ENCODE data around the gene MIER2.

DNA sequence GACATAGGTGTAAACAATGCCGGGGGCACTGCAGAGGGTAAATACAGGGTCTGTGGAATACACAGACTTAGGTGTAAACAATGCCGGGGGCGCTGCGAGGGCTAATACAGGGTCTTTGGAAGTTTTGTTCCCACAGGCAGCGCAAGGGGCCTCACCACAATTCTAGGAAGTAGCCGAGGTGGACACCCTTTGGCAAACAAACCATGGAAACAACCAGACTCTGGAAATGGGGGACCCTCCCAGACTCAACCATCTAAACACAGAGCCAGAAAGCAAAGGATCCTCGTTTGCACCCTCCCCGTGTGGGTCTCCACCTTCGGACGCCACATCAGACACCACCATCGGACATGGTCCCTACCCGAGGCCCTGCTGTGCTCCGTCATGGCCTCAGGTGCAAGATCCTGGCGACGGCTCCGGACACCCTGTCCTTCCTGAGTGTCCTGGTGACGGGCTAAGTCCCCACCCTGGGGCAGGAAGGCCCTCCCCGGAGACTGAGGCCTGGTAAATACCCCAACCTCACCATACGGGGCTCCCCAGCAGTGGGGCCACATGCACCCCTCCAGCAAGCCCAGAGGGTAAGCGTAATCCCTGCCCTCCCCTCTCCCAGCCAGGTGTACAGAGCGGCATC, 36.7 kb downstream of the MIER2 start:
- TF ChIP-seq EZH2phosphoT487 (IDR thresholded peaks at IDR 0.05; ENCODE audit: borderline replicate concordance, low read depth) (no peak), POLR2AphosphoS5 (IDR thresholded peaks at IDR 0.05; ENCODE audit: low read depth, low read length) (no peak), NFIC (IDR thresholded peaks at IDR 0.05; ENCODE audit: borderline replicate concordance) (no peak), EP300 (IDR thresholded peaks at IDR 0.05; ENCODE audit: borderline replicate concordance in 1 of 2, low read depth in 1 of 2, low read length in 1 of 2) (no peak), CHD2 (IDR thresholded peaks at IDR 0.05; ENCODE audit: low read length, partially characterized antibody) (no peak), GABPA (IDR thresholded peaks at IDR 0.05; ENCODE audit: low read depth) (no peak), SMC3 (IDR thresholded peaks at IDR 0.05; ENCODE audit: low read depth, low read length) (no peak), RFX5 (IDR thresholded peaks at IDR 0.05; ENCODE audit: low read length) (no peak), RAD21 (IDR thresholded peaks at IDR 0.05; ENCODE audit: low read length) (no peak)
- TF ChIP-seq, protein P1, sequence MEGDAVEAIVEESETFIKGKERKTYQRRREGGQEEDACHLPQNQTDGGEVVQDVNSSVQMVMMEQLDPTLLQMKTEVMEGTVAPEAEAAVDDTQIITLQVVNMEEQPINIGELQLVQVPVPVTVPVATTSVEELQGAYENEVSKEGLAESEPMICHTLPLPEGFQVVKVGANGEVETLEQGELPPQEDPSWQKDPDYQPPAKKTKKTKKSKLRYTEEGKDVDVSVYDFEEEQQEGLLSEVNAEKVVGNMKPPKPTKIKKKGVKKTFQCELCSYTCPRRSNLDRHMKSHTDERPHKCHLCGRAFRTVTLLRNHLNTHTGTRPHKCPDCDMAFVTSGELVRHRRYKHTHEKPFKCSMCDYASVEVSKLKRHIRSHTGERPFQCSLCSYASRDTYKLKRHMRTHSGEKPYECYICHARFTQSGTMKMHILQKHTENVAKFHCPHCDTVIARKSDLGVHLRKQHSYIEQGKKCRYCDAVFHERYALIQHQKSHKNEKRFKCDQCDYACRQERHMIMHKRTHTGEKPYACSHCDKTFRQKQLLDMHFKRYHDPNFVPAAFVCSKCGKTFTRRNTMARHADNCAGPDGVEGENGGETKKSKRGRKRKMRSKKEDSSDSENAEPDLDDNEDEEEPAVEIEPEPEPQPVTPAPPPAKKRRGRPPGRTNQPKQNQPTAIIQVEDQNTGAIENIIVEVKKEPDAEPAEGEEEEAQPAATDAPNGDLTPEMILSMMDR (IDR thresholded peaks at IDR 0.05) = no peak
- TF ChIP-seq, protein P2, sequence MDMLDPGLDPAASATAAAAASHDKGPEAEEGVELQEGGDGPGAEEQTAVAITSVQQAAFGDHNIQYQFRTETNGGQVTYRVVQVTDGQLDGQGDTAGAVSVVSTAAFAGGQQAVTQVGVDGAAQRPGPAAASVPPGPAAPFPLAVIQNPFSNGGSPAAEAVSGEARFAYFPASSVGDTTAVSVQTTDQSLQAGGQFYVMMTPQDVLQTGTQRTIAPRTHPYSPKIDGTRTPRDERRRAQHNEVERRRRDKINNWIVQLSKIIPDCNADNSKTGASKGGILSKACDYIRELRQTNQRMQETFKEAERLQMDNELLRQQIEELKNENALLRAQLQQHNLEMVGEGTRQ (IDR thresholded peaks at IDR 0.05; ENCODE audit: borderline replicate concordance, low read depth, low read length) = no peak
- TF ChIP-seq, protein P3, sequence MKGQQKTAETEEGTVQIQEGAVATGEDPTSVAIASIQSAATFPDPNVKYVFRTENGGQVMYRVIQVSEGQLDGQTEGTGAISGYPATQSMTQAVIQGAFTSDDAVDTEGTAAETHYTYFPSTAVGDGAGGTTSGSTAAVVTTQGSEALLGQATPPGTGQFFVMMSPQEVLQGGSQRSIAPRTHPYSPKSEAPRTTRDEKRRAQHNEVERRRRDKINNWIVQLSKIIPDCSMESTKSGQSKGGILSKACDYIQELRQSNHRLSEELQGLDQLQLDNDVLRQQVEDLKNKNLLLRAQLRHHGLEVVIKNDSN (IDR thresholded peaks at IDR 0.05; ENCODE audit: borderline replicate concordance, low read depth) = no peak
- TF ChIP-seq, protein P4, sequence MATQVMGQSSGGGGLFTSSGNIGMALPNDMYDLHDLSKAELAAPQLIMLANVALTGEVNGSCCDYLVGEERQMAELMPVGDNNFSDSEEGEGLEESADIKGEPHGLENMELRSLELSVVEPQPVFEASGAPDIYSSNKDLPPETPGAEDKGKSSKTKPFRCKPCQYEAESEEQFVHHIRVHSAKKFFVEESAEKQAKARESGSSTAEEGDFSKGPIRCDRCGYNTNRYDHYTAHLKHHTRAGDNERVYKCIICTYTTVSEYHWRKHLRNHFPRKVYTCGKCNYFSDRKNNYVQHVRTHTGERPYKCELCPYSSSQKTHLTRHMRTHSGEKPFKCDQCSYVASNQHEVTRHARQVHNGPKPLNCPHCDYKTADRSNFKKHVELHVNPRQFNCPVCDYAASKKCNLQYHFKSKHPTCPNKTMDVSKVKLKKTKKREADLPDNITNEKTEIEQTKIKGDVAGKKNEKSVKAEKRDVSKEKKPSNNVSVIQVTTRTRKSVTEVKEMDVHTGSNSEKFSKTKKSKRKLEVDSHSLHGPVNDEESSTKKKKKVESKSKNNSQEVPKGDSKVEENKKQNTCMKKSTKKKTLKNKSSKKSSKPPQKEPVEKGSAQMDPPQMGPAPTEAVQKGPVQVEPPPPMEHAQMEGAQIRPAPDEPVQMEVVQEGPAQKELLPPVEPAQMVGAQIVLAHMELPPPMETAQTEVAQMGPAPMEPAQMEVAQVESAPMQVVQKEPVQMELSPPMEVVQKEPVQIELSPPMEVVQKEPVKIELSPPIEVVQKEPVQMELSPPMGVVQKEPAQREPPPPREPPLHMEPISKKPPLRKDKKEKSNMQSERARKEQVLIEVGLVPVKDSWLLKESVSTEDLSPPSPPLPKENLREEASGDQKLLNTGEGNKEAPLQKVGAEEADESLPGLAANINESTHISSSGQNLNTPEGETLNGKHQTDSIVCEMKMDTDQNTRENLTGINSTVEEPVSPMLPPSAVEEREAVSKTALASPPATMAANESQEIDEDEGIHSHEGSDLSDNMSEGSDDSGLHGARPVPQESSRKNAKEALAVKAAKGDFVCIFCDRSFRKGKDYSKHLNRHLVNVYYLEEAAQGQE (IDR thresholded peaks at IDR 0.05; ENCODE audit: low read depth, low read length) = no peak
